BJ (cell line): Measurements from ENCODE around the gene XYLT1. TPM values are rescaled to one million over a fixed set of nuclear protein-coding genes. Genes with fewer than 3 reads are reported as not detected.

Source experiments
- CTCF ChIA-PET: fragments of 350-600 bp; formaldehyde crosslinking; extraction: SDS; loops from one replicate; lab custom pipeline; 2021; ENCODE audit warnings: antibody characterized with exemption, inconsistent platforms; lab: Yijun Ruan, JAX
- POLR2A ChIA-PET: fragments of 300-600 bp; sonication (Branson Sonifier 250); formaldehyde crosslinking; extraction: SDS; loops from one replicate; lab custom pipeline; 2021; ENCODE audit warnings: antibody characterized with exemption; lab: Charles Lee
- DNase-seq: peaks from one replicate; pipeline ENCODE4 v3.0.0-alpha.2; 2011; ENCODE audit warnings: low read depth
- H3K27me3 ChIP-seq: 2 replicates; pipeline ENCODE4 v1.6.0; 2011; ENCODE audit warnings: low read length; ENCODE audit not compliant: control insufficient read depth, insufficient read depth
- H3K36me3 ChIP-seq: 2 replicates; pipeline ENCODE4 v1.5.1; 2011; ENCODE audit warnings: low read length; ENCODE audit not compliant: control insufficient read depth, insufficient read depth
- H3K4me3 ChIP-seq: 2 replicates; pipeline ENCODE4 v1.5.1; 2011; ENCODE audit warnings: low read depth, mild to moderate bottlenecking, control low read depth, low read length
- polyA plus RNA-seq: library from polyadenylated mRNA; depleted of rRNA; stranded (reverse); fragments of >200 nt; gene quantifications from 2 replicates; pipeline ENCODE4 v1.2.3, GENCODE V29; 2011
- TF ChIP-seq, protein P1 (sequence below): IDR thresholded peaks from 2 replicates; pipeline ENCODE4 v1.5.1; 2011; ENCODE audit warnings: low read depth, mild to moderate bottlenecking, control low read depth, inconsistent platforms, low read length, moderate library complexity; ENCODE audit not compliant: insufficient read depth

Gene XYLT1
- polyA plus RNA-seq, 1 experiment, result 15.9 TPM

DNA sequence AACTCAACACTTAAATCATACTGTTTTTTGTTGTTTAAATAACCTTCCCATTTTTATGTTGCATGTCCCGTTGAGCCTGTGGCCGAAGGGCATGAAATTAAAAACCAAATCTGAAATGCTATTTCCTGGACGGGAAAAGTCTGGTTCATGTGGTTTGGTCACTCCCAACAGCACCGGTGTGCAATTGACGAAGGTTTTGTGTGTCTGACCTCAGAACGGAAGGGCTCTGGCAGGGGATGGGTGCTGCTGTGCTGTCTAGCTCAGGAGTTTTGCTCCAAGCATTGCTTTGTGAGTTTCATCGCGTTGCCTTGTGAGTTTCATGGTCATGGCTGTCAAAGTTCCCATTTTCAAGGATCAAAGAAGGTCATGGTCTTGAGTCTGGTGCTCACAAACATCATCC lies 363.3 kb downstream of the XYLT1 start:
- ChIA-PET CTCF (no interaction called here), POLR2A (no interaction called here)
- no peaks in the 10 kb centered on the region for H3K27me3 ChIP-seq
- H3K4me3 ChIP-seq, result no peak overlapping the region
- TF ChIP-seq, protein P1, sequence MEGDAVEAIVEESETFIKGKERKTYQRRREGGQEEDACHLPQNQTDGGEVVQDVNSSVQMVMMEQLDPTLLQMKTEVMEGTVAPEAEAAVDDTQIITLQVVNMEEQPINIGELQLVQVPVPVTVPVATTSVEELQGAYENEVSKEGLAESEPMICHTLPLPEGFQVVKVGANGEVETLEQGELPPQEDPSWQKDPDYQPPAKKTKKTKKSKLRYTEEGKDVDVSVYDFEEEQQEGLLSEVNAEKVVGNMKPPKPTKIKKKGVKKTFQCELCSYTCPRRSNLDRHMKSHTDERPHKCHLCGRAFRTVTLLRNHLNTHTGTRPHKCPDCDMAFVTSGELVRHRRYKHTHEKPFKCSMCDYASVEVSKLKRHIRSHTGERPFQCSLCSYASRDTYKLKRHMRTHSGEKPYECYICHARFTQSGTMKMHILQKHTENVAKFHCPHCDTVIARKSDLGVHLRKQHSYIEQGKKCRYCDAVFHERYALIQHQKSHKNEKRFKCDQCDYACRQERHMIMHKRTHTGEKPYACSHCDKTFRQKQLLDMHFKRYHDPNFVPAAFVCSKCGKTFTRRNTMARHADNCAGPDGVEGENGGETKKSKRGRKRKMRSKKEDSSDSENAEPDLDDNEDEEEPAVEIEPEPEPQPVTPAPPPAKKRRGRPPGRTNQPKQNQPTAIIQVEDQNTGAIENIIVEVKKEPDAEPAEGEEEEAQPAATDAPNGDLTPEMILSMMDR, result no peak
- no peak for DNase-seq
- H3K36me3 ChIP-seq, result no peaks in the 10 kb centered on the region; the same call in 1 of the 2 replicates

DNA sequence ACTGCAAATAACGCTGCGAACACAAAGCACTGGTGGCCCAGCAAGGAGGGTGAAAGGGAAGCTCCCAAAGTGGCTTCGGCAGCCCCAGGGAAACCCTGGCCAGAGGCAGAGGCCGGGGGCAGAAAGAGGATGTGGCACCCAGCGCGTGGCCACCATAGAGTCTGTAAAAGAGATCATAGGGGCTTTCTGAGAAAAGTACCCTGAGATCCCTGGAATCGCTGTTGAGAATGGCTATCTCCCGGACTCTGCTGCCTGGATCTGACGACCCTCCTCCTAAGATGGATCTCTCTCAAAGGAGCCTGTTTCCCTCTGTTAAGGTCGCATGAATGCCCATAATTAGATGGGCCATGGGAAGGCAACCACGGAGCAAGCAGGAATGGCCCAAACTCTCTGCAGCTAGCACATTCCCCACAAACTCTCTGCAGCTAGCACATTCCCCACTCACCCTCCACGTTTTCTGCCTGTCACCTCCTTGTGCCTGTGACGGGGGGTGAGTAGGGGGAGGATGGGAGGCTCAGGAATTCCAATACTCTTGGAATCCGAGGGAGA lies 364.4 kb downstream of the XYLT1 start:
- CTCF ChIA-PET, result interaction anchor here (1.3 kb wide), 1 partner anchor 363 kb away, joined by 4 read pairs; no protein-coding TSS in a partner anchor

DNA sequence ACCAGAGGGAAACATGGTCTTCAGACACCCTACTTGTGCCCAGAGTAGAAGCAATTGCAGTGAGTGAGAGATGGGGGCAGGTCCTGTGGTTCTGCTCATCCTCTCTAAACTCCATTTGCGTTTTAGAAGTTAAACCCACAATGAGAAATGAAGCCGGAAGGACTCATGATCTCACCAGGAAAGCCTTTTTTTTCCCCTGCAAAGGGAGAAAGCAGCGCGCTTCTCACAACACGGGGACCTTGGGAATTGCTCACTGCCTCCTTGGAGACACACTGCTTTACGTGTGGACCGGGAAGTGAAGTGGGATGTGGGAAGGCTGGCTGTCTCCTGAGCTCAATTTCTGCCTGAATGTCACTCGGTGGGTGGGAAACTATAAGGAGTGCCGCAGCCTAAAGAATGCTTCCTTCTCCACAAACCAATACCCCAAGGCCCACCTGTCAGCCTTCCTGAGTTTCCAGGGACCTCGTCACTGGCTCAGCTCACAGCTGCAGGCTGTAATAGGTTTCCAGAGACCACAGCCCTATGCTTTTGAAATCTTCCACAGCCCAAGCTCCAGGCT lies 365.4 kb downstream of the XYLT1 start:
- CTCF ChIA-PET, result interaction anchor here (1.3 kb wide), 1 partner anchor 364 kb away, joined by 4 read pairs; no protein-coding TSS in a partner anchor
- no peak for DNase-seq

More for the DNA sequence above, 364.4 kb downstream of the XYLT1 start:
- Histone ChIP-seq H3K36me3 (no peaks in the 10 kb centered on the region; the same call in 1 of the 2 replicates), H3K4me3 (no peak overlapping the region), H3K27me3 (no peaks in the 10 kb centered on the region)
- no peak for DNase-seq
- TF ChIP-seq, protein P1, result no peak
- POLR2A ChIA-PET, result no interaction called here

DNA sequence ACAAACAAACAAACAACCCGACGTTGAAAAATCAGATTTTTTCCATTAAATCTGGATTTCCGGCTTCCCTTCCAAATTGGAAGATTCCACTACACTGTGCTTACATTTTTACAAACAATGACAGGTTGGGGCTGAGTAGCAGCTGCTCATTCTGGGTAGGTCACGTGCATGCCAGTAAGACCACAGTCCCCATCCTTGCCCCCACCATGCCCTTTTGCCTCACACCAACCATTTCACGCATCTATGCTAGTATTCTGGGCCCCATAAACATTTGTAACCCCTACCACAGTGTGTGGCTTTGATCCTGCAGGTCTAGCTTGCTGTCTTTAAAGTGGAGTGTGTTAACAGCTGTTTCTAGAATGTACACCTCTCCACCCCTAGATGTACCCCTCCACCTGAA lies 366.1 kb downstream of the XYLT1 start:
- H3K36me3 ChIP-seq, result no peaks in the 10 kb centered on the region; the same call in 1 of the 2 replicates
- H3K27me3 ChIP-seq, result no peaks in the 10 kb centered on the region
- ChIA-PET CTCF (no interaction called here), POLR2A (interaction anchor here (0.6 kb wide), 1 partner anchor 64 kb away, joined by 4 read pairs; no protein-coding TSS in a partner anchor)
- TF ChIP-seq, protein P1, result no peak
- H3K4me3 ChIP-seq, result no peak overlapping the region
- DNase-seq, result no peak

More for the DNA sequence above, 365.4 kb downstream of the XYLT1 start:
- POLR2A ChIA-PET, result interaction anchor here (0.6 kb wide), 1 partner anchor 65 kb away, joined by 4 read pairs; no protein-coding TSS in a partner anchor
- Histone ChIP-seq H3K4me3 (no peak overlapping the region), H3K36me3 (no peaks in the 10 kb centered on the region; the same call in 1 of the 2 replicates), H3K27me3 (no peaks in the 10 kb centered on the region)
- TF ChIP-seq, protein P1, result no peak

DNA sequence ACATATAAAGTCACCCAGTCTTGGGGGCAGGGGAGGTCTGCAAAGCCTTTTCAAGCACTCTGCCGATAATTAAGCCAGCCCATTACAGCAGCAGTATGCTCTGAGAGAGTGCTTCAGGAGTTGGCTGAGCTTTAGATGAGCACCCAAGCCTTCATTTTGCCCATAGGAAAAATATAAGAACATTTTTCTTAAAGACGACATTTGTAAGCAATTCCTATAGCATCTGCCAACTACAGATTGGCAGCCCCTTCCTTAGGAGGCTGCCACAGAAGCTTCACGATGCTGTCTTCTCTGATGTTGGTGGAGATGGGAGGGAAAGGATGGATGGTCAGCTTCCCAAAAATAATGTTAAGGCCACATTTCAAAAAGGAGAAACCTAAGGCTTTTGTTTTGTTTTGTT lies 367.5 kb downstream of the XYLT1 start:
- ChIA-PET CTCF (no interaction called here), POLR2A (no interaction called here)
- no peak for DNase-seq
- H3K4me3 ChIP-seq, result no peak overlapping the region
- H3K27me3 ChIP-seq, result no peaks in the 10 kb centered on the region
- H3K36me3 ChIP-seq, result no peaks in the 10 kb centered on the region
- TF ChIP-seq, protein P1, result no peak
